ENCODE measurements around the gene S100A13. TPM values are rescaled to one million over a fixed set of nuclear protein-coding genes. Genes with fewer than 3 reads are reported as not detected.

The S100A13 gene
- total and polyA plus RNA-seq, 9 of the 15 experiments (the other 6 are each of a cell fraction or from before 2014, with no cell fraction given), result 41.9 to 129 (median 58.0) TPM

- TF ChIP-seq SNAPC5 (CRISPR knock-in tag; IDR thresholded peaks at IDR 0.05) (no peak), PTTG1 (tag; IDR thresholded peaks at IDR 0.05; ENCODE audit: low read depth) (no peak), JUNB (CRISPR knock-in tag; conservative IDR thresholded peaks at IDR 0.05) (no peak), SMAD3 (CRISPR knock-in tag; conservative IDR thresholded peaks at IDR 0.05) (no peak), GATAD2A (IDR thresholded peaks at IDR 0.05) (no peak), ILF3 (IDR thresholded peaks at IDR 0.05; ENCODE audit: borderline replicate concordance) (no peak), ZBTB9 (CRISPR knock-in tag; IDR thresholded peaks at IDR 0.05) (no peak), E2F5 (CRISPR knock-in tag; IDR thresholded peaks at IDR 0.05) (no peak), ZFPM2 (CRISPR knock-in tag; IDR thresholded peaks at IDR 0.05) (no peak), ZNF699 (CRISPR knock-in tag; IDR thresholded peaks at IDR 0.05; ENCODE audit: insufficient replicate concordance) (no peak), ELF2 (CRISPR knock-in tag; IDR thresholded peaks at IDR 0.05) (no peak), MLLT1 (IDR thresholded peaks at IDR 0.05) (no peak), FOXK2 (conservative IDR thresholded peaks at IDR 0.05 in 1 of 2, IDR thresholded peaks at IDR 0.05 in 1 of 2; ENCODE audit: low read depth in 2 of 2) (no peak), ZNF76 (CRISPR knock-in tag; IDR thresholded peaks at IDR 0.05; ENCODE audit: borderline replicate concordance) (no peak), ZNF696 (CRISPR knock-in tag; conservative IDR thresholded peaks at IDR 0.05) (no peak), ZNF354B (CRISPR knock-in tag; IDR thresholded peaks at IDR 0.05) (no peak), E2F1 (CRISPR knock-in tag; IDR thresholded peaks at IDR 0.05) (0 out of 2 replicates have a peak, but pooled peaks have one; percentile 12), RBM25 (IDR thresholded peaks at IDR 0.05; ENCODE audit: low read depth, low read length, severe bottlenecking) (no peak), ETV5 (CRISPR knock-in tag; IDR thresholded peaks at IDR 0.05; ENCODE audit: low read depth) (peak; percentile 53; the same call in 1 of the 2 replicates), NR2C1 (IDR thresholded peaks at IDR 0.05) (no peak), NR2C1 (tag; IDR thresholded peaks at IDR 0.05) (peak; percentile 73), NFXL1 (CRISPR knock-in tag; IDR thresholded peaks at IDR 0.05) (no peak), HMGN3 (IDR thresholded peaks at IDR 0.05; ENCODE audit: borderline replicate concordance, extremely low read depth, insufficient read length, low read depth, low read length) (peak; percentile 58), TCF7 (IDR thresholded peaks at IDR 0.05; ENCODE audit: borderline replicate concordance) (no peak), PPARD (CRISPR knock-in tag; IDR thresholded peaks at IDR 0.05) (no peak)
These were observed 31.3 kb upstream of the S100A13 start, which contains the start of gene SNAPIN (continued) for GRCh38 chr1:153658400-153659174.

All from K562 (cell line).